ENCODE results near the gene DMPK.

Gene DMPK

DNA sequence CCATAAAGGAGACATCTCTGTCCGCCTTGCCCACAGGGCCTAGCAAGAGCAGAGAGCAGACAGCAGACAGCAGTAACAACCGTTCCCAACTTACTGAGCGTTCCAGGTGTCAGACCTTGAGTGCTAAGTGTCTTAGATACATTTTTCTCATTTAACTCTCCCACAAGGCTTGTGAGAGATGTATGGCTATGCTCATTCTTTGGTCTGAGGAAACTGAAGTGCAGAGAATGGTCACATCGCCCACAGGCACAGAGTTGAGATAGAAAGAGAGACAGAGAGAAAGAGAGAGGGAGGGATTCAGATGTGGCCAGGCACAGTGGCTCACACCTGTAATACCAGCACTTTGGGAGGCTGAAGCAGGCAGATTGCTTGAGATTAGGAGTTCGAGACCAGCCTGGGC lies 34.8 kb downstream of the DMPK start:
- H3K4me3 ChIP-seq (replicated peaks; ENCODE audit: insufficient read depth, low read length): no peak overlapping the region
- peaks cover 12% of the 10 kb centered on the region for H3K27me3 ChIP-seq (ENCODE audit: insufficient read depth, poor library complexity, severe bottlenecking)
- no peak for DNase-seq (ENCODE audit: low read depth in 1 of 2, low spot score in 1 of 2)
- H3K27ac ChIP-seq (replicated peaks): no peak overlapping the region
- no peak for TF ChIP-seq POLR2AphosphoS5 (IDR thresholded peaks at IDR 0.05; ENCODE audit: low read depth)
- no peak for TF ChIP-seq SPI1 (IDR thresholded peaks at IDR 0.05; ENCODE audit: borderline replicate concordance, low read depth)

DNA sequence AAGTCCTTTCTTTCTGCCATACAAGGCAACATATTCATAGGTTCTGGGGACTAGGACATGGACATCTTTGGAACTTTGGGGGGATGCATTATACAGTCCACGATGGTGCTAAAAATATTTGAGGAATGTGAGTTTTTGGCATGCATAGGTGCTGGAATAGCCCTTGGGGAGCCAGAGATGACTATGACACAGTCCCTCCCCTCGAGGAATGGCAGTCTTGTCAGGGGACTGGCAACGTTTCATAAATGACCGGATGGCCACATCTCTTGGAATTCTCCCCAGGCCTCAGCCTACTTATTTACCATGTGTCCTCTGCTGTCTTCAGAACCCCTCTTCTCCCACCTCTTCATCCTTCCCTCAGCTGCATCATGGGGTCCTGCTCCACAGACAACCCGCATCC lies 35.4 kb downstream of the DMPK start:
- TF ChIP-seq SPI1 (IDR thresholded peaks at IDR 0.05; ENCODE audit: borderline replicate concordance, low read depth) (no peak), POLR2AphosphoS5 (IDR thresholded peaks at IDR 0.05; ENCODE audit: low read depth) (no peak), GABPA (IDR thresholded peaks at IDR 0.05; ENCODE audit: low read depth) (no peak)
- TF ChIP-seq, protein P1, sequence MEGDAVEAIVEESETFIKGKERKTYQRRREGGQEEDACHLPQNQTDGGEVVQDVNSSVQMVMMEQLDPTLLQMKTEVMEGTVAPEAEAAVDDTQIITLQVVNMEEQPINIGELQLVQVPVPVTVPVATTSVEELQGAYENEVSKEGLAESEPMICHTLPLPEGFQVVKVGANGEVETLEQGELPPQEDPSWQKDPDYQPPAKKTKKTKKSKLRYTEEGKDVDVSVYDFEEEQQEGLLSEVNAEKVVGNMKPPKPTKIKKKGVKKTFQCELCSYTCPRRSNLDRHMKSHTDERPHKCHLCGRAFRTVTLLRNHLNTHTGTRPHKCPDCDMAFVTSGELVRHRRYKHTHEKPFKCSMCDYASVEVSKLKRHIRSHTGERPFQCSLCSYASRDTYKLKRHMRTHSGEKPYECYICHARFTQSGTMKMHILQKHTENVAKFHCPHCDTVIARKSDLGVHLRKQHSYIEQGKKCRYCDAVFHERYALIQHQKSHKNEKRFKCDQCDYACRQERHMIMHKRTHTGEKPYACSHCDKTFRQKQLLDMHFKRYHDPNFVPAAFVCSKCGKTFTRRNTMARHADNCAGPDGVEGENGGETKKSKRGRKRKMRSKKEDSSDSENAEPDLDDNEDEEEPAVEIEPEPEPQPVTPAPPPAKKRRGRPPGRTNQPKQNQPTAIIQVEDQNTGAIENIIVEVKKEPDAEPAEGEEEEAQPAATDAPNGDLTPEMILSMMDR (IDR thresholded peaks at IDR 0.05; ENCODE audit: insufficient read depth, low read length): no peak
- DNase-seq (ENCODE audit: low read depth in 1 of 2, low spot score in 1 of 2): no peak
- Histone ChIP-seq H3K27ac (replicated peaks) (no peak overlapping the region), H3K4me3 (replicated peaks; ENCODE audit: insufficient read depth, low read length) (no peak overlapping the region), H3K27me3 (ENCODE audit: insufficient read depth, poor library complexity, severe bottlenecking) (peaks cover 12% of the 10 kb centered on the region)

DNA sequence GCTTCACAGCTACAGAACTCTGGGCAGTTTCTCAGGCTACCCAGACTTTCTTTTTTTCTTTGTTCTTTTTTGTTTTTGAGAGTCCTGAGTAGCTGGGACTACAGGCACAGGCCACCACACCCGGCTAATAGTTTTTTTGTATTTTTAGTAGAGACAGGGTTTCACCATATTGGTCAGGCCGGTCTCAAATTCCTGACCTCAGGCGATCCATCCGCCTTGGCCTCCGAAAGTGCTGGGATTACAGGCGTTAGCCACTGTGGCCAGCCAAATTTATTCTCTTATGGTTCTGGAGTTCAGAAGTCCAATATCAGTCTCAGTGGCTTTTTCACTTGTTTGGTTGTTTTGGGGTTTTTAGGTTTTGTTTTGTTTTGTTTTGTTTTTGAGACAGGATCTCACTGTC lies 36.7 kb downstream of the DMPK start:
- Histone ChIP-seq H3K4me3 (replicated peaks; ENCODE audit: insufficient read depth, low read length) (no peak overlapping the region), H3K27ac (replicated peaks) (no peak overlapping the region), H3K27me3 (ENCODE audit: insufficient read depth, poor library complexity, severe bottlenecking) (peaks cover 12% of the 10 kb centered on the region)
- DNase-seq (ENCODE audit: low read depth in 1 of 2, low spot score in 1 of 2): no peak
- TF ChIP-seq, protein P1 (IDR thresholded peaks at IDR 0.05; ENCODE audit: insufficient read depth, low read length): no peak
- TF ChIP-seq, protein P2, sequence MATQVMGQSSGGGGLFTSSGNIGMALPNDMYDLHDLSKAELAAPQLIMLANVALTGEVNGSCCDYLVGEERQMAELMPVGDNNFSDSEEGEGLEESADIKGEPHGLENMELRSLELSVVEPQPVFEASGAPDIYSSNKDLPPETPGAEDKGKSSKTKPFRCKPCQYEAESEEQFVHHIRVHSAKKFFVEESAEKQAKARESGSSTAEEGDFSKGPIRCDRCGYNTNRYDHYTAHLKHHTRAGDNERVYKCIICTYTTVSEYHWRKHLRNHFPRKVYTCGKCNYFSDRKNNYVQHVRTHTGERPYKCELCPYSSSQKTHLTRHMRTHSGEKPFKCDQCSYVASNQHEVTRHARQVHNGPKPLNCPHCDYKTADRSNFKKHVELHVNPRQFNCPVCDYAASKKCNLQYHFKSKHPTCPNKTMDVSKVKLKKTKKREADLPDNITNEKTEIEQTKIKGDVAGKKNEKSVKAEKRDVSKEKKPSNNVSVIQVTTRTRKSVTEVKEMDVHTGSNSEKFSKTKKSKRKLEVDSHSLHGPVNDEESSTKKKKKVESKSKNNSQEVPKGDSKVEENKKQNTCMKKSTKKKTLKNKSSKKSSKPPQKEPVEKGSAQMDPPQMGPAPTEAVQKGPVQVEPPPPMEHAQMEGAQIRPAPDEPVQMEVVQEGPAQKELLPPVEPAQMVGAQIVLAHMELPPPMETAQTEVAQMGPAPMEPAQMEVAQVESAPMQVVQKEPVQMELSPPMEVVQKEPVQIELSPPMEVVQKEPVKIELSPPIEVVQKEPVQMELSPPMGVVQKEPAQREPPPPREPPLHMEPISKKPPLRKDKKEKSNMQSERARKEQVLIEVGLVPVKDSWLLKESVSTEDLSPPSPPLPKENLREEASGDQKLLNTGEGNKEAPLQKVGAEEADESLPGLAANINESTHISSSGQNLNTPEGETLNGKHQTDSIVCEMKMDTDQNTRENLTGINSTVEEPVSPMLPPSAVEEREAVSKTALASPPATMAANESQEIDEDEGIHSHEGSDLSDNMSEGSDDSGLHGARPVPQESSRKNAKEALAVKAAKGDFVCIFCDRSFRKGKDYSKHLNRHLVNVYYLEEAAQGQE (IDR thresholded peaks at IDR 0.05; ENCODE audit: insufficient replicate concordance, low read depth): no peak
- no peak for TF ChIP-seq POLR2AphosphoS5 (IDR thresholded peaks at IDR 0.05; ENCODE audit: low read depth)
- no peak for TF ChIP-seq GABPA (IDR thresholded peaks at IDR 0.05; ENCODE audit: low read depth)
- TF ChIP-seq SPI1 (IDR thresholded peaks at IDR 0.05; ENCODE audit: borderline replicate concordance, low read depth): no peak

DNA sequence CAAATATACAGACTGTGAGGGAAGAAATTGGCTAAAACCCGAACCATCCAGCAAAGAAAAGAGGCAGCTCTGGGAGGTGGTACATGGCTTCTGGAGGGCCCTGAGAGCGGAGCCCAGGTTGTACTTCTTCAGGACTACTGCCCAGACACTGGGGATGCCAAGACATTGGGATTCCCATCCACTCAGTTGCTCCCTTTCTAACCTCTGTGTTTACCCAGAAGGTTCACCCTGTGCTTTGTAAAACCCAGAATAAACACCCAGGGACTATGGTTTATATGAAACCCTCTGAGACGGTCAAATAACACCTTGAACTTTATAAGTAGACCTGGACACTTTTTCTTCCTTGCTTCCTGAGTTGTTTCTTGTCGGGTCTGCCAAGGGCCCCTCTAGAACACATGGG lies 39.3 kb downstream of the DMPK start:
- Histone ChIP-seq H3K4me3 (replicated peaks; ENCODE audit: insufficient read depth, low read length) (no peak overlapping the region), H3K27me3 (ENCODE audit: insufficient read depth, poor library complexity, severe bottlenecking) (peaks cover 9% of the 10 kb centered on the region), H3K27ac (replicated peaks) (no peak overlapping the region)
- DNase-seq (ENCODE audit: low read depth in 1 of 2, low spot score in 1 of 2): no peak
- TF ChIP-seq, protein P1 (IDR thresholded peaks at IDR 0.05; ENCODE audit: insufficient read depth, low read length): no peak
- TF ChIP-seq POLR2AphosphoS5 (IDR thresholded peaks at IDR 0.05; ENCODE audit: low read depth): no peak
- TF ChIP-seq GABPA (IDR thresholded peaks at IDR 0.05; ENCODE audit: low read depth): no peak
- TF ChIP-seq, protein P2 (IDR thresholded peaks at IDR 0.05; ENCODE audit: insufficient replicate concordance, low read depth): no peak
- no peak for TF ChIP-seq SPI1 (IDR thresholded peaks at IDR 0.05; ENCODE audit: borderline replicate concordance, low read depth)
